Measurements from ENCODE around the gene ACOXL. TPM values are rescaled to one million over a fixed set of nuclear protein-coding genes. Genes with fewer than 3 reads are reported as not detected.
A peak's percentile ranks its signal among the peaks of the same experiment; 100 is the strongest.

Gene ACOXL
- total RNA-seq, 6 experiments from 2014 or later: not detected

DNA sequence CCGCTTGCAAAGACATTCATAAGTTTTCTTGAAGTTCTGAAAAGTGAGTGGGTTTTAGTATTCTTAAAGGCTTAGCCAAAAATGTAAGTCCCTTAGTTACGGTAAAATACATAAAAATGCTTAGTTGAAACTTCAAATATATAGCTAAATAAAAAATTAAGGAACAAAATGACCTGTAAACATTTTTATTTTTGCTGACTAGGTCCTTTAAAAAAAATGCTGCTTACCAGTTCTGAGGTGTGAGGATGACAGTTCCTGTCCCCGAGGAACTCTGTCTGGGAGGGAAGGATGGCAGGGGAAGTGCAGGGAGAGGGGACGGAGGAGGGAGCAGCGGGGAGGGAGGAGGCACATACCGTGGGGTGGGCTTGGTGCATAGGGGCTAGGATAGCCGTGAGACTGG, 285.5 kb downstream of the ACOXL start:
- no peaks in the 10 kb centered on the region for H3K36me3 ChIP-seq

DNA sequence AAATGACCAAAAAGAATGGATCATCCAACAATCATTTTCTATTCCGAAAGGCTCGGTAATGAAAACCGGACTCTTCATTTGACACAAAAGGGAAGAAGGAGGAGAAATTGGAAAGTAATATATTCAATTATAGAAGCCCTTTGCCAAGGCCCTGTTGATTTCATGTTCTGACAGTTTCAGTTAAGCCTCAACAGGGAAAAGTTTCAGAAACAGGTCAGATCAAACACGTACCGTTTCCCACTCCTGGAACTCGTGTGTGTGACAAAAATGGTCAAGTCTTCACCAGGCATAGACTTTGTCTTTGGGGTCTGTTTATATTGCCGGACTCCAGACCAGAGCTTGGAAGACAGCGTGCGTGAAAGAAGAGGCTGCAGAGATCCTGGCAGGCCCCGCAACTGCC, 287.0 kb downstream of the ACOXL start:
- no peaks in the 10 kb centered on the region for H3K36me3 ChIP-seq
- intact Hi-C loops (cut with DNase I): no loop called here
- H3K27me3 ChIP-seq: no peaks in the 10 kb centered on the region
- no peaks in the 10 kb centered on the region for H3K9me3 ChIP-seq
- H3K27ac ChIP-seq: no peak overlapping the region
- no peak for TF ChIP-seq POLR2A (IDR thresholded peaks at IDR 0.05)
- TF ChIP-seq, protein P1, sequence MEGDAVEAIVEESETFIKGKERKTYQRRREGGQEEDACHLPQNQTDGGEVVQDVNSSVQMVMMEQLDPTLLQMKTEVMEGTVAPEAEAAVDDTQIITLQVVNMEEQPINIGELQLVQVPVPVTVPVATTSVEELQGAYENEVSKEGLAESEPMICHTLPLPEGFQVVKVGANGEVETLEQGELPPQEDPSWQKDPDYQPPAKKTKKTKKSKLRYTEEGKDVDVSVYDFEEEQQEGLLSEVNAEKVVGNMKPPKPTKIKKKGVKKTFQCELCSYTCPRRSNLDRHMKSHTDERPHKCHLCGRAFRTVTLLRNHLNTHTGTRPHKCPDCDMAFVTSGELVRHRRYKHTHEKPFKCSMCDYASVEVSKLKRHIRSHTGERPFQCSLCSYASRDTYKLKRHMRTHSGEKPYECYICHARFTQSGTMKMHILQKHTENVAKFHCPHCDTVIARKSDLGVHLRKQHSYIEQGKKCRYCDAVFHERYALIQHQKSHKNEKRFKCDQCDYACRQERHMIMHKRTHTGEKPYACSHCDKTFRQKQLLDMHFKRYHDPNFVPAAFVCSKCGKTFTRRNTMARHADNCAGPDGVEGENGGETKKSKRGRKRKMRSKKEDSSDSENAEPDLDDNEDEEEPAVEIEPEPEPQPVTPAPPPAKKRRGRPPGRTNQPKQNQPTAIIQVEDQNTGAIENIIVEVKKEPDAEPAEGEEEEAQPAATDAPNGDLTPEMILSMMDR (IDR thresholded peaks at IDR 0.05): no peak
- ATAC-seq: no peak
- no peaks in the 10 kb centered on the region for H3K4me1 ChIP-seq
- DNase-seq: no peak
- WGBS (ENCODE audit: insufficient coverage, low coverage, low lambda C conversion rate, missing lambda C conversion rate): 86% methylated on average over 10 of the region's 10 CpGs
- H3K4me3 ChIP-seq: no peak overlapping the region

More for the DNA sequence above, 285.5 kb downstream of the ACOXL start:
- Histone ChIP-seq H3K27me3 (no peaks in the 10 kb centered on the region), H3K4me3 (no peak overlapping the region), H3K9me3 (no peaks in the 10 kb centered on the region), H3K4me1 (no peaks in the 10 kb centered on the region), H3K27ac (no peak overlapping the region)
- no peak for DNase-seq
- no peak for ATAC-seq
- 69% methylated on average over 7 of the region's 7 CpGs for WGBS (ENCODE audit: insufficient coverage, low coverage, low lambda C conversion rate, missing lambda C conversion rate)
- intact Hi-C loops (cut with DNase I): no loop called here
- no peak for TF ChIP-seq POLR2A (IDR thresholded peaks at IDR 0.05)
- TF ChIP-seq, protein P1 (IDR thresholded peaks at IDR 0.05): no peak

DNA sequence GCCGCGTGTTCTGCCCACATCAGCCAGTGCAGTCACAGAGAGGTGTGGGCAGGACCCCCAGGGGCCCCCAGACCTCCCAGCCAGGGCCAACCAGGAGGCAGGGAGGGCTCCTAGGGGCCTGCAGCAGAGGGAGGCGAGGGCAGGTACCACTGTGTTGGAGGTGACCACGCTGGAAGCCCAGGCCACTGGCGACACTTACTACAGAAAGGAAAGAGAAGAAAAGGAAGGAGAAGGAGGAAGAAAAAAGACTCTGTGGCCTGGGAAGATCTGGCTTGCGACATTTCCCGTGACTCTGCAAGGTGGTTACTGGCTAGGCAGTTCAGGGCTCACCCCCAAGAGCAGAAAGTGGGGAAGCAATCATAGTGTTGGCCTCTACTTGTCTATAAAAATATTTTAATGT, 290.3 kb downstream of the ACOXL start:
- Histone ChIP-seq H3K4me1 (no peaks in the 10 kb centered on the region), H3K4me3 (no peak overlapping the region), H3K9me3 (no peaks in the 10 kb centered on the region), H3K36me3 (no peaks in the 10 kb centered on the region), H3K27me3 (no peaks in the 10 kb centered on the region), H3K27ac (no peak overlapping the region)
- peak in 2 of 4 donors; percentile 33 to 41 for ATAC-seq
- no peak for TF ChIP-seq POLR2A (IDR thresholded peaks at IDR 0.05)
- intact Hi-C loops (cut with DNase I): no loop called here
- no peak for DNase-seq
- 57% methylated on average over 5 of the region's 7 CpGs for WGBS (ENCODE audit: insufficient coverage, low coverage, low lambda C conversion rate, missing lambda C conversion rate)

DNA sequence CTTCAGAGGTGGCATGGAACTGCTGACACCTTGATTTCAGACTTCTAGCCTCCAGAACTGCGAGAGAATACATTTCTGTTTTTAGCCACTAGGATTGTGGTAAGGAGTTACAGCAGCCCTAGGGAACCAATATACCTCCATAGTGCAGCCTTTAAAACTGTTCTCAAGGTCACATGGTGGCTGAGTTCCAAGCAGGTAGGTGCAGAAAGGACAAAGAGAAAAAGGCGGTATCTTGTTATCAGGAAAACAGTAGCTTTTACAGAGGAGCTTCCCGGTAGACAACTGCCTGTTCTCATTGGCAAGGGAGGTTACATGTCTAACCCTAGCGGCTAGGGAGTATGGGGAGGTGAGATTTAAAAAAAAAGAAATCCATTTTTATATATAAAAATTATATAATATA, 292.1 kb downstream of the ACOXL start:
- DNase-seq (no peak), ATAC-seq (no peak)
- H3K4me1 ChIP-seq: no peaks in the 10 kb centered on the region
- intact Hi-C loops (cut with DNase I): no loop called here
- TF ChIP-seq, protein P1 (IDR thresholded peaks at IDR 0.05): no peak
- TF ChIP-seq POLR2A (IDR thresholded peaks at IDR 0.05): no peak
- H3K27me3 ChIP-seq: no peaks in the 10 kb centered on the region
- H3K4me3 ChIP-seq: no peak overlapping the region
- no peak overlapping the region for H3K27ac ChIP-seq
- WGBS (ENCODE audit: insufficient coverage, low coverage, low lambda C conversion rate, missing lambda C conversion rate): 80% methylated on average over 4 of the region's 4 CpGs
- H3K9me3 ChIP-seq: no peaks in the 10 kb centered on the region
- H3K36me3 ChIP-seq: no peaks in the 10 kb centered on the region

DNA sequence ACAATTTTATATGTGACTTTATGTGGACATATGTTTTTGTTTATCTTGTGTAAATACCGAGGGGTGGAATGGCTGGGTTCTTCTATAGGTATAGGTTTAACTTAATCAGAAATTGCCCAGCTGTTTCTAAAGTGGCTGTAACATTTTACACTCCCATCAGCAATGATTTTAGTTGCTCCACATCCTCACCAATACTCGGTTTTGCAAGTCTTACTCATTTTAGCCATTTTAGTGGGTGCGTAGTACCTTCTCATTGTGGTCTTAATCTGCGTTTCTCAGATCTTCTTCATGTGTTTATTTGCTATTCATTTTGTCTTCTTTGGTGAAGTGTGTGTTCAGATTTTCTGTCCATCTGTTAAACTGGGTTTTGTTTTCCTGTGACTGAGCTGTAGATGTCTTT, 292.9 kb downstream of the ACOXL start:
- ATAC-seq: no peak
- H3K27me3 ChIP-seq: no peaks in the 10 kb centered on the region
- TF ChIP-seq, protein P1 (IDR thresholded peaks at IDR 0.05): no peak
- TF ChIP-seq POLR2A (IDR thresholded peaks at IDR 0.05): no peak
- H3K4me1 ChIP-seq: no peaks in the 10 kb centered on the region
- intact Hi-C loops (cut with DNase I): no loop called here
- H3K4me3 ChIP-seq: no peak overlapping the region
- no peak overlapping the region for H3K27ac ChIP-seq
- no peaks in the 10 kb centered on the region for H3K36me3 ChIP-seq
- no peaks in the 10 kb centered on the region for H3K9me3 ChIP-seq
- WGBS (ENCODE audit: insufficient coverage, low coverage, low lambda C conversion rate, missing lambda C conversion rate): 69% methylated on average over 4 of the region's 4 CpGs
- DNase-seq: no peak

Measured in right lobe of liver (tissue), 6 donors.